BLaER1 (cell line): Measurements from ENCODE around the gene CERS4.
"Not testable (repeated sequence)": the region's sequence is repeated elsewhere in the genome, so short reads cannot be mapped to it uniquely, and the experiment has no call there.

Experiments
- H3K27ac ChIP-seq: shearing (Covaris generic); formaldehyde crosslinking; 2 replicates; pipeline ENCODE4 v1.8.1; 2022
- H3K27me3 ChIP-seq: shearing (Covaris generic); formaldehyde crosslinking; 2 replicates; pipeline ENCODE4 v1.8.1; 2022
- H3K36me3 ChIP-seq: shearing (Covaris generic); formaldehyde crosslinking; 2 replicates; pipeline ENCODE4 v1.8.1; 2022
- H3K4me1 ChIP-seq: shearing (Covaris generic); formaldehyde crosslinking; 2 replicates; pipeline ENCODE4 v1.8.1; 2022
- H3K4me2 ChIP-seq: shearing (Covaris generic); formaldehyde crosslinking; 2 replicates; pipeline ENCODE4 v1.8.1; 2022
- H3K4me3 ChIP-seq: shearing (Covaris generic); formaldehyde crosslinking; 2 replicates; pipeline ENCODE4 v1.8.1; 2022
- H3K9ac ChIP-seq: shearing (Covaris generic); formaldehyde crosslinking; 2 replicates; pipeline ENCODE4 v1.8.1; 2022
- H3K9me3 ChIP-seq: shearing (Covaris generic); formaldehyde crosslinking; 2 replicates; pipeline ENCODE4 v1.8.1; 2022
- H4K20me1 ChIP-seq: shearing (Covaris generic); formaldehyde crosslinking; 2 replicates; pipeline ENCODE4 v1.8.1; 2022
- Cebpa-rat ChIP-seq: shearing (Covaris generic); IDR thresholded peaks from 2 replicates; pipeline ENCODE4 v1.8.1; 2022

Gene CERS4

DNA sequence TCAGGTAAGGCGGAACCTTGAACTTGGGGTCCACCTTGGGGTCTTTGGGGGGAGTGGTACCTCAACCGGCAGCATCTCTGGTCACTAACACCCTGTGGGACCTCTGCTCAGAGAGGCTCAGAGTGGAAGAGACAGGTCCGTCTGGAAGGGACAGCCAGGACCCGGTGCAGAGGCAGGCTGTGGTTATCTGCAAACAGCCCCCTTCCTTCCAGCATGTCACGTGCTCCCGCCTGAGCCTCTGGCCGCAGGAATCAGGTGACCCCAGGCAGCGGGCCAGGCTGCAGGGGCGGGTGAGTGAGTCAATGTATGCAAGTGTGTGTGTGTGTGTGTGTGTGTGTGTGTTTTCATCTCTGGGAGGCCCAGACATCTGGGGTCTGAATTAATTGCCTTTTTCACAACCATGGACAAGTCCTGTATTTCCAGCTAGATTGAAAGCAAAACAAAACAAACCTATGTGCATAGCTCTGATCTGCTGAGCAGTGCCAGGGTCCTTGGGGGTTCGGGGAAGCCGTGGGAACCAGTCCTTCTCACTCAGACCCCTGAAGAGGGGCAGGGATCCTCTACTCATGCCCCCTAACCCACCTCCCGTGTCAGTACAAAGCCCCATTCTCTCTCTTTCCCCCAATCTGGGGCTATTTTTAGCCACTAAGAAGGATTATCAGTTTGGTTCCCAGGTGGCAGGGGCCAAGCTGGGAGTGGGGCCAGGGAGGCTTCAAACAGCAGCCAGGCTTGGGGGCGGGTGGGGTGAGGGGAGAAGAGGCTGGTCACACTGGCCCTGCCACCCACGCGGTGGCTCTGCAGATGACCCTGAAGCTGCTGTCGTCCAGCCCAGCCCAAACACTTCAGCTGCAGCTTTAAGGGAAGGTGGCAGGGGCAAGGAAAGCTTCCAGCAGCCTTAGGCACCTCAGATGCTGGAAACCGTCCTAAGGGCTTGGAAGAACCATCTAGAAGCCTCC, 31.4 kb downstream of the CERS4 start:
- TF ChIP-seq Cebpa-rat, result no peak
- Histone ChIP-seq H3K36me3 (peaks cover 50% of the 10 kb centered on the region), H3K4me3 (0 out of 2 replicates have a peak overlapping the region, but pooled peaks have one; percentile 2), H3K4me2 (peak overlapping the region; percentile 88), H3K9me3 (peaks cover 23% of the 10 kb centered on the region), H3K9ac (peak overlapping the region; percentile 68; the same call in 1 of the 2 replicates), H3K4me1 (peaks cover 63% of the 10 kb centered on the region), H3K27me3 (no peaks in the 10 kb centered on the region), H3K27ac (peak overlapping the region; percentile 73), H4K20me1 (peaks cover 40% of the 10 kb centered on the region)

GRCh38 chr19:8241646-8242045, 32.5 kb downstream of the CERS4 start:
- H3K27ac ChIP-seq, result no peak overlapping the region

GRCh38 chr19:8242211-8242821, 33.1 kb downstream of the CERS4 start:
- H3K4me1 ChIP-seq, result peaks cover 50% of the 10 kb centered on the region
- TF ChIP-seq Cebpa-rat, result no peak
- H3K27me3 ChIP-seq, result no peaks in the 10 kb centered on the region
- peaks cover 23% of the 10 kb centered on the region for H3K9me3 ChIP-seq
- H3K4me3 ChIP-seq, result no peak overlapping the region
- no peak overlapping the region for H3K27ac ChIP-seq
- H3K9ac ChIP-seq, result no peak overlapping the region
- H3K4me2 ChIP-seq, result no peak overlapping the region
- H3K36me3 ChIP-seq, result peaks cover 46% of the 10 kb centered on the region
- H4K20me1 ChIP-seq, result peaks cover 34% of the 10 kb centered on the region

More at GRCh38 chr19:8241646-8242045, 32.5 kb downstream of the CERS4 start:
- peaks cover 37% of the 10 kb centered on the region for H4K20me1 ChIP-seq
- H3K9ac ChIP-seq, result no peak overlapping the region
- H3K4me3 ChIP-seq, result no peak overlapping the region
- peaks cover 23% of the 10 kb centered on the region for H3K9me3 ChIP-seq
- H3K4me2 ChIP-seq, result peak overlapping the region; percentile 88; the same call in 1 of the 2 replicates
- TF ChIP-seq Cebpa-rat, result no peak
- H3K4me1 ChIP-seq, result peaks cover 57% of the 10 kb centered on the region
- peaks cover 44% of the 10 kb centered on the region for H3K36me3 ChIP-seq
- H3K27me3 ChIP-seq, result no peaks in the 10 kb centered on the region

DNA sequence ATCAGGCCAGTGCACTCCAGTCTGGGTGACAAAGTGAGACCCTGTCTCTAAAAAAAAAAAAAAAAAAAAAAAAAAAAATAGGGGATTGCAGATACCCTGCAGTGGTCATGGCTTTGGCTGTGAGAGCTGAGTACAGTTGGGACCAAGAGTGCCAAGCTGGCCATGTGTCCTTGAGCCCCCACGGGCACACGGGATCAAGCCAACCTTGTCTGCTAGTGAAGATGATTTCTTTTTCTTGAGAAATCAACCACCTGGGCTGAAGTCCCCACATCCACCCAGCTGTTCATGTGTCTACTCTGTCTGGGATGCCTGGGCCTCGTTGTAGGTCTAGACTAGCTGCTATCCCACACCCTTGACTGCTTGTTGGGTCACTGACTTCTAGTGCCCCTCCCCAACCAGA, 34.0 kb downstream of the CERS4 start:
- Histone ChIP-seq H3K9ac (no peak overlapping the region), H3K4me3 (no peak overlapping the region), H3K36me3 (peaks cover 52% of the 10 kb centered on the region), H3K4me2 (no peak overlapping the region), H4K20me1 (peaks cover 31% of the 10 kb centered on the region), H3K4me1 (peaks cover 42% of the 10 kb centered on the region), H3K27me3 (no peaks in the 10 kb centered on the region), H3K27ac (no peak overlapping the region), H3K9me3 (peaks cover 23% of the 10 kb centered on the region)
- no peak for TF ChIP-seq Cebpa-rat

- Histone ChIP-seq H3K4me3 (no peak overlapping the region), H4K20me1 (peaks cover 18% of the 10 kb centered on the region), H3K27me3 (no peaks in the 10 kb centered on the region), H3K9ac (no peak overlapping the region), H3K27ac (no peak overlapping the region), H3K4me2 (no peak overlapping the region), H3K9me3 (peaks cover 20% of the 10 kb centered on the region), H3K36me3 (peaks cover 60% of the 10 kb centered on the region), H3K4me1 (peaks cover 29% of the 10 kb centered on the region)
- TF ChIP-seq Cebpa-rat, result no peak
These were observed 35.3 kb downstream of the CERS4 start for GRCh38 chr19:8244442-8244841.

GRCh38 chr19:8245869-8246835, 37.0 kb downstream of the CERS4 start:
- Histone ChIP-seq H3K4me3 (no peak overlapping the region), H3K4me1 (peaks cover 12% of the 10 kb centered on the region), H3K27me3 (no peaks in the 10 kb centered on the region), H3K27ac (no peak overlapping the region), H4K20me1 (peaks cover 14% of the 10 kb centered on the region), H3K4me2 (no peak overlapping the region), H3K9me3 (peaks cover 18% of the 10 kb centered on the region), H3K36me3 (peaks cover 71% of the 10 kb centered on the region), H3K9ac (no peak overlapping the region)
- no peak for TF ChIP-seq Cebpa-rat

- not testable (repeated sequence) for H3K27me3 ChIP-seq, H3K4me1 ChIP-seq, H3K9ac ChIP-seq, H3K4me3 ChIP-seq, H3K27ac ChIP-seq, H3K4me2 ChIP-seq
- H3K9me3 ChIP-seq, result peaks cover 11% of the 10 kb centered on the region
- H4K20me1 ChIP-seq, result peaks cover 14% of the 10 kb centered on the region
- H3K36me3 ChIP-seq, result peaks cover 68% of the 10 kb centered on the region
These were observed 38.1 kb downstream of the CERS4 start for GRCh38 chr19:8247129-8247890.

- no peak for TF ChIP-seq Cebpa-rat
- Histone ChIP-seq H3K27me3 (no peaks in the 10 kb centered on the region), H3K9me3 (no peaks in the 10 kb centered on the region), H3K27ac (no peak overlapping the region), H3K9ac (no peak overlapping the region), H3K4me3 (no peak overlapping the region), H3K4me2 (no peak overlapping the region), H4K20me1 (peaks cover 19% of the 10 kb centered on the region), H3K36me3 (peaks cover 64% of the 10 kb centered on the region), H3K4me1 (no peaks in the 10 kb centered on the region)
These were observed 39.5 kb downstream of the CERS4 start for GRCh38 chr19:8248348-8249328.
